GM12891 (cell line): ENCODE measurements around the gene SFTPA2.
"Not testable (repeated sequence)": the region's sequence is repeated elsewhere in the genome, so short reads cannot be mapped to it uniquely, and the experiment has no call there.

Experiments used
- DNase-seq: peaks from one replicate; pipeline ENCODE4 v3.0.0; 2011; ENCODE audit warnings: low spot score; ENCODE audit not compliant: insufficient read length
- FAIRE-seq: peaks from 2 replicates; lab custom pipeline; 2011; peaks lifted over from hg19 to GRCh38; lab: Jason Lieb, UNC
- PAX5 ChIP-seq: IDR thresholded peaks from 2 replicates; pipeline ENCODE4 v1.6.1; 2011; ENCODE audit warnings: low read length, moderate library complexity, mild to moderate bottlenecking; ENCODE audit not compliant: insufficient read depth, severe bottlenecking
- POLR2A ChIP-seq: IDR thresholded peaks from 2 replicates; pipeline ENCODE4 v1.6.1; 2011; ENCODE audit warnings: low read depth, low read length, control low read depth
- POLR2AphosphoS5 ChIP-seq: IDR thresholded peaks from 2 replicates; pipeline ENCODE4 v1.6.1; 2011; ENCODE audit warnings: low read depth, low read length, control low read depth
- POU2F2 ChIP-seq: IDR thresholded peaks from 2 replicates; pipeline ENCODE4 v1.6.1; 2011; ENCODE audit warnings: low read depth, mild to moderate bottlenecking, control low read depth, low read length, moderate library complexity
- SPI1 ChIP-seq: IDR thresholded peaks from 2 replicates; pipeline ENCODE4 v1.6.1; 2011; ENCODE audit warnings: low read depth, low read length, control low read depth
- TAF1 ChIP-seq: IDR thresholded peaks from 2 replicates; pipeline ENCODE4 v1.6.1; 2011; ENCODE audit warnings: low read depth, low read length, control low read depth

SFTPA2 gene

GRCh38 chr10:79562135-79562756 lies 2.0 kb upstream of the SFTPA2 start:
- TF ChIP-seq POLR2AphosphoS5 (no peak), POU2F2 (no peak), TAF1 (no peak), POLR2A (no peak), SPI1 (no peak), PAX5 (no peak)
- peak; percentile 84 for FAIRE-seq
- peak; percentile 39 for DNase-seq

GRCh38 chr10:79561257-79561656 lies 1.1 kb upstream of the SFTPA2 start:
- no peak for FAIRE-seq
- TF ChIP-seq SPI1 (no peak), TAF1 (no peak), POU2F2 (no peak), POLR2AphosphoS5 (no peak), POLR2A (no peak), PAX5 (no peak)
- no peak for DNase-seq

DNA sequence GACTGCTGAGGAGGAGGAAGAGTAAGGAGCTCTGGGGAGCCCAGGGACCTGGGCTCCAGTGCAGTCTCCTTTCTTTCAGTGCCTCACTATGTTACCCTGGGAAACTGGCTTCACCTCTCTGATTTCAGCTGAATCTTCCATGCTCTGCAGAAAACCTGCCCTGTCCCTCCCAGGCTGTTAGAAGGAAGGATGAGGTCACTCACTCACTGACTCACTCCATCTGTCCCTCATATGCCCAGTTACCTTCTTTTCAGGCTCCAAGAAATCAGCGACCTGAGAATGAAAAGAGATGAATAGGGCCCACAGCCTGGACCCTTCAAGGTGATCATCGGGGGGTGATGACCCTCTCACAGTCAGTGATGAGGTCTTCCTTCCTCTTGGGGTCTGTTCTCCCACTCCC lies 481 bp downstream of the SFTPA2 start:
- DNase-seq (no peak), FAIRE-seq (no peak)
- TF ChIP-seq PAX5, result no peak
- no peak for TF ChIP-seq SPI1
- no peak for TF ChIP-seq POU2F2
- TF ChIP-seq POLR2AphosphoS5, result no peak
- no peak for TF ChIP-seq POLR2A
- TF ChIP-seq TAF1, result no peak

- FAIRE-seq, result not testable (repeated sequence)
Measured at GRCh38 chr10:79556961-79557360, 3.2 kb downstream of the SFTPA2 start.

DNA sequence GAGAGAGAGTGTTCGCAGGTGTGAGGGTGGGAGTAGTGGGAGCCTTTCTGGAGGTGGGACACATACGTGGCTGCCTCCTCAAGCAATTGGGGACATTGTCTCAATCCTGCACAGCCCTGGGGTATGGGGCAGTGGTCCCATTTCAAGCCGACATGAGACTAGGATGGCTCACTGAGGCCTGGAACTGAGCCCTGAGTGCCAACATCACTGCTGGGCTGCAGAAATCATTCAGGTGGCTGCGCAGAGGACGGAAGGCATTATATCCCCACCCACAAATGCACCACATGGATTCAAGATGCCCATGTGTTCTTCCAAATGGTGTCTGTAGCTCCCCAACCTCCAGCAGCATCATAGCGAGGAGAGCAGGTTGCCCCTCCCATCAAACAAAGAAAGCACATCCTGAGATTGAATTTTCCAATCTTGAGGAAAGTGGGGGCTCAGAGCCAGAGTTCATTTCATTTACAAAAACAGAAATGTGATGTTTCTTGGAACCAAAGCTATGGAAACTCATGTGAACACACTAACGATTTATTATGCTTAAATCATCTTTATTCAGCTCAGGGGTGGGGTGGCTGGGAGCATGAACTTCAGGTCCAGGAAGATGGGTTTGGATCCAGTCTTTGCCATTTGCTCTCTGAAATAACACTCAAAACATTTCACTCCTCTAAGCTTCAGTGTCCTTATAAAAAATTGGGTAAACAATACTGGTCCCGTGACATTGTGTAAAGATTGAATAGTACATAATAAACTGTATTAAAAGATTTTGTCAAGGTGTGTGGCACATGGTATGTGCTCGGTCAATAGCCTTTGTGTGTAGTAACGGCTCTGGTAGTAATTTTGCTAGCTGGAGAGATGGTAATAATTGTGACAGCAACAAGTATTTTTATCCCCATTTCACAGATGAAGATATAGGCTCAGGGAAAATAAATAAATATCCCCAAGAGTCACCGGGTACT lies 4.6 kb downstream of the SFTPA2 start:
- no peak for FAIRE-seq
- DNase-seq, result no peak
- no peak for TF ChIP-seq POLR2AphosphoS5

More at GRCh38 chr10:79556961-79557360, 3.2 kb downstream of the SFTPA2 start:
- not testable (repeated sequence) for DNase-seq

GRCh38 chr10:79552143-79552542 lies 8.1 kb downstream of the SFTPA2 start:
- DNase-seq (no peak), FAIRE-seq (no peak)

DNA sequence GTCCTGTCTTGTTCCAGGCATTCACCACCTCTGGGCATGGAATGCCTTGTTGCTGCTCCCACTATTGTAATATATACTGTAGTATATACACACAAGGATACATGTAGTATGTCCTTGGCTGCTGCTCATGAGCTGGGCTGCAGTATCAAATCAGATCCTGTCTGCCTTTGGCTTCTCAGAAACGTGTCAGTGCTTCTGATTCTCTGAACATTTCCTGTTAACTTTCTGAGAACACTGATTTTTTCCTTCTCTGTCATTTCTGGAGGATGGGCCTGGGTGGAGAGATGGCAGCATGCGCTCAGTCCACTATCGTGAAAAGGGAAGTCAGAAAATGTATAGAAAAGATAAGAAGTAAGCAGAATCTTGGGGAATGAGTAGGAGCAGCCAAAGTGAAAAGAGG lies 12.2 kb downstream of the SFTPA2 start:
- TF ChIP-seq SPI1 (no peak), TAF1 (no peak), POU2F2 (no peak), POLR2A (no peak), POLR2AphosphoS5 (no peak), PAX5 (no peak)
- DNase-seq, result no peak
- no peak for FAIRE-seq

More at GRCh38 chr10:79552143-79552542, 8.1 kb downstream of the SFTPA2 start:
- TF ChIP-seq POLR2A, result no peak
- TF ChIP-seq SPI1, result no peak
- no peak for TF ChIP-seq PAX5
- no peak for TF ChIP-seq TAF1
- no peak for TF ChIP-seq POLR2AphosphoS5
- TF ChIP-seq POU2F2, result no peak

DNA sequence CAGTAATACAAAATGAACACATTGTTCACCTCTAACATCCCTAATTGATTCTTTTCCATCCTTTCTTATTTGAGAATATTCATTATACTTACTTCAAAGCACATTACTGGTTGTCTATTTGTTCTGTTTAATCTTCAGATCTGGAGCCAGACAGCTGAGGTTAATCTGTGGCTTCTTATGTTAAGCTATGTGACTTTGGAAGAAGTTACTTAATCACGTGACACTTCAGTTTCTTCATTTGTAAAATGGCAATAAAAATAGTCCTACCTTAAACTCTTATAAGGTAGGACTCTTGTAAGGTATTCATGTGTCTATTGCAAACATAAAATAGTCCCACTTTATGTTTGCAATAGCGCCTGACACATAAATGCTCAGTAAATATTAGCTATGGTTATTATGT lies 13.1 kb downstream of the SFTPA2 start:
- FAIRE-seq, DNase-seq: not testable (repeated sequence)

DNA sequence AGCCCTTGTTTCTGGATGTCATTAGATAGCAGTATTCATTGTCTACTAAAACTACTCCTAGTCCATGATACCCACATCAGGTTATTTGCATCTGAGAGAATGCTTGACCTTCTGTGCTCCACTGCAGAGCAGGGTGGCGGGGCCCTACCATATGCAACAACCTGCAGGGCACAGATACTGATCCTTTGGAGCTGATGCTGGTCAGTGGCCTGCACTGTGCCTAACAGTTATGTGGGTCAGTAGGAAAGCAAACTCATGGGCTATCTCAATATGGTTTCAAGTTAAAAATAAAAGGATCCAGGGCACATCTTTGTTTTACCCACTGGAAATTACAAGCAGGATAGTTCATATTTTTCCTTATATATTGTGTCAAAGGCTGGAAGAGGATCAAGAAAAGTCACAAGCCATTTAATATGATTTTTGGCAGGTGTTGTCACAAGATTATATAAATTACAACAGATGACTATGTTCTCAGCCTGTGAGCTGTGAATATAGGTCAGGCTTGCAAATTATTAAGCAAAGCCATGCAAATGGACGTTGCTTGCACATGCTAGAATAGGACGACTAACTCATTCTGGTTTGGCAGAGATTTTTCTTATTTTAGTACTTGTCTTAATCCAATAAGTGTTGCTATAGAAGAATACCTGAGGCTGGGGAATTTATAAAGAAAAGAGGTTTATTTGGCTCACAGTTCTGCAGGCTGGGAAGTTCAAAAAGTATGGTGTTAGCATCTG lies 15.1 kb downstream of the SFTPA2 start:
- not testable (repeated sequence) for FAIRE-seq, DNase-seq

- FAIRE-seq, DNase-seq: not testable (repeated sequence)
Measured at GRCh38 chr10:79544408-79544807, 15.8 kb downstream of the SFTPA2 start.
